ENCODE measurements around the gene GLOD5.

Gene GLOD5

GRCh38 chrX:48741834-48742233, 19.7 kb upstream of the GLOD5 start:
- Histone ChIP-seq H3K9me3 (no peaks in the 10 kb centered on the region), H3K4me3 (no peak overlapping the region), H3K36me3 (no peaks in the 10 kb centered on the region), H3K27ac (no peak overlapping the region), H3K4me1 (peaks cover 0 to 5% (median 0%) of the 10 kb centered on the region in 4 donors), H3K27me3 (no peaks in the 10 kb centered on the region)
- TF ChIP-seq CTCF (IDR thresholded peaks at IDR 0.05): no peak
- no peak for DNase-seq
- intact Hi-C loops (cut with DNase I; ENCODE audit: low total_unique reads): no loop called here

- TF ChIP-seq CTCF (IDR thresholded peaks at IDR 0.05): no peak
- Histone ChIP-seq H3K27ac (no peak overlapping the region), H3K36me3 (no peaks in the 10 kb centered on the region), H3K27me3 (no peaks in the 10 kb centered on the region), H3K4me1 (no peaks in the 10 kb centered on the region), H3K9me3 (no peaks in the 10 kb centered on the region), H3K4me3 (no peak overlapping the region)
- intact Hi-C loops (cut with DNase I; ENCODE audit: low total_unique reads): no loop called here
- DNase-seq: no peak
Observed at GRCh38 chrX:48745222-48745621, 16.3 kb upstream of the GLOD5 start.

- intact Hi-C loops (cut with DNase I; ENCODE audit: low total_unique reads): no loop called here
- Histone ChIP-seq H3K27ac (no peak overlapping the region), H3K36me3 (no peaks in the 10 kb centered on the region), H3K9me3 (no peaks in the 10 kb centered on the region), H3K27me3 (no peaks in the 10 kb centered on the region), H3K4me3 (no peak overlapping the region), H3K4me1 (no peaks in the 10 kb centered on the region)
- no peak for TF ChIP-seq CTCF (IDR thresholded peaks at IDR 0.05)
- DNase-seq: no peak
Observed at GRCh38 chrX:48747415-48748016, 14.0 kb upstream of the GLOD5 start.

GRCh38 chrX:48749182-48749581, 12.4 kb upstream of the GLOD5 start:
- DNase-seq: no peak
- no peaks in the 10 kb centered on the region for H3K27me3 ChIP-seq
- intact Hi-C loops (cut with DNase I; ENCODE audit: low total_unique reads): no loop called here
- H3K36me3 ChIP-seq: no peaks in the 10 kb centered on the region
- no peak for TF ChIP-seq CTCF (IDR thresholded peaks at IDR 0.05)
- H3K27ac ChIP-seq: no peak overlapping the region
- H3K9me3 ChIP-seq: no peaks in the 10 kb centered on the region
- H3K4me3 ChIP-seq: no peak overlapping the region
- H3K4me1 ChIP-seq: no peaks in the 10 kb centered on the region

- Histone ChIP-seq H3K9me3 (no peaks in the 10 kb centered on the region), H3K36me3 (no peaks in the 10 kb centered on the region), H3K27me3 (no peaks in the 10 kb centered on the region), H3K4me1 (no peaks in the 10 kb centered on the region), H3K27ac (no peak overlapping the region), H3K4me3 (no peak overlapping the region)
- intact Hi-C loops (cut with DNase I; ENCODE audit: low total_unique reads): no loop called here
- DNase-seq: no peak
- TF ChIP-seq CTCF (IDR thresholded peaks at IDR 0.05): no peak
Observed at GRCh38 chrX:48751343-48751742, 10.2 kb upstream of the GLOD5 start.

- no peaks in the 10 kb centered on the region for H3K4me1 ChIP-seq
- no peaks in the 10 kb centered on the region for H3K36me3 ChIP-seq
- intact Hi-C loops (cut with DNase I; ENCODE audit: low total_unique reads): no loop called here
- no peak for DNase-seq
- H3K4me3 ChIP-seq: no peak overlapping the region
- no peak for TF ChIP-seq CTCF (IDR thresholded peaks at IDR 0.05)
- H3K27ac ChIP-seq: no peak overlapping the region
- no peaks in the 10 kb centered on the region for H3K27me3 ChIP-seq
- no peaks in the 10 kb centered on the region for H3K9me3 ChIP-seq
Observed at GRCh38 chrX:48752498-48752897, 9.0 kb upstream of the GLOD5 start.

Measured in tibial artery (tissue), 4 donors.